ENCODE results near the gene CRYBA4.
A peak's percentile ranks its signal among the peaks of the same experiment; 100 is the strongest.

Gene CRYBA4

DNA sequence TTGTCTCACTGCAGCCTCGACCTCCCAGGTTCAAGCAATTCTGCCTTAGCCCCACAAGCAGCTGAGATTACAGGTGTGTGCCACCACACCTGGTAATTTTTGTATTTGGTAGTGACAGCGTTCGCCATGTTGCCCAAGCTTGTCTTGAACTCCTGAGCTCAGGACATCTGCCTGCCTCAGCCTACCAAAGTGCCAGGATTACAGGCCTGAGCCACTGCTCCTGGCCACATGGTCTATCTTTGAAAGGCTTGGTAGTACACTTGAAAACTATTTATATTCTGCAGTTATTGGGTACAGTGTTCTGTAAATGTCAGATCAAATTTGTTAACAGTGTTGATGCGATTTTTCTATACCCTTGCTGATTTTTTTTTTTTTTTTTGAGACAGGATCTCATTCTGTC is 9.5 kb downstream of the CRYBA4 start:
- no peak for DNase-seq

DNA sequence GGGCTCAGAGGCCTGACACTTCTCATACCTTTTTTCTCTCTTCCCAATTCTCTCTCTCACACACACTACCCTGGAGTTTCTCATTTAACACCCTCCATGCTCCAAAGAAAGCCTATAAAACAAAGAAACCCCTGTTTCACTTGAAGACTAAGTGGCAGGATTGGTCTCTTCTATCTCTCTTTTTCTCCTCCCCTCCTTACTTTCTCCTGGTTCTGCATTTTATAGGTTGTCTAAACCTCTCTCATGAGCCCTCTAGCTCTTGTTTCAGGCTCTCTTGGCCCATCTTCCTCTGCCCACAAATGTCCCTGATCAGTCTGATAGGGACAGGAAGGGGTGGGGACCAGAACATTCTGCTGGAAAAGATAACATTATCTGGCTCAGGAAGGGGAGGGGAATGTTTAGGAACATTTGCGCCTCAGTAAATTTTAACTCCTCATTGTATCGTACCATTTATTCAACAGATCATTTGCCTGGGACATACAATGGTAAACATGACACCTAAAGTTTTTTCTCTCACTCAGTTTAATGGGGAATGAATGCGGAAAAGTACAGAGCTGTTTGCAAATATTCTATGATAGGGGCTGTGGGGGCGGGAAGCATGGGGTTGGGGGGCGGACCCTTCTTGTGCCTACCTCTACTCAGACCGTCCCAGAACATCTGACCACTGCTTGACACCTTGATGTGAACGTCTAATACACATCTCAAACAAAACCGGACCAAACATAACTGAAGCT is 10.8 kb downstream of the CRYBA4 start:
- DNase-seq = no peak

DNA sequence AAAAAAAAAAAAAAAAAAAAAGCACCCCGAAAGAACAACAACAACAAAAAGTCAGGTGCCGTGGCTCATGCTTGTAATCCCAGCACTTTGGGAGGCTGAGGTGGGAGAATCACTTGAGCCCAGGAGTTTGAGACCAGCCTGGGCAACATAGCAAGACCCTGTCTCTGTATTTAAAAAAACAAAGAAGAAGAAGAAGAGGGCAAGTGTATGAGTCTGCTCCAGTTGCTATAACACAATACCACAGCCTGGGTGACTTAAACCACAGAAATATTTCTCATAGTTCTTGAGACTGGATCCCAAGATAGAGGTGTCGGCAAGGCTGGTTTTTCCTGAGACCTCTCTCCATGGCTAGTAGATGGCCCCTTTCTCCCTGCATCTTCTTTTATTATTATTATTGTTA is 12.4 kb downstream of the CRYBA4 start:
- no peak for DNase-seq

DNA sequence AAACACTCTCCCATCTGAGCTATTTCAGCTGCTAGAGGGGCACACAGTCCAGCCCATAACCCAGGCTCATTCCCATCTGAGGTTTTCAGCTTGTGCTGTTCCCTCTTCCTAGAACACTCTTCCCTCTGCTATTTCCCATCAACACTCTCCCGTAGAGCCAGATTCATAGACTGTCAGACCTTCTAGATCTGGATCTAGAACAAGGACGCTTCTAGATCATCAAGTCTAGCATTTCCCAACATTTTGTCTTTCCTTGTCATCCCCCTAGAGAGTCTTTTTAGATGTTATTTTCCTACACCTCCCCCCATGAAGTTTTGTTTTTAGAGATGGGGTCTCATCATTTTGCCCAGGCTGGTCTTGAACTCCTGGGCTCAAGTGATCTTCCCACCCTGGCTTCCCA is 13.4 kb downstream of the CRYBA4 start:
- no peak for DNase-seq

DNA sequence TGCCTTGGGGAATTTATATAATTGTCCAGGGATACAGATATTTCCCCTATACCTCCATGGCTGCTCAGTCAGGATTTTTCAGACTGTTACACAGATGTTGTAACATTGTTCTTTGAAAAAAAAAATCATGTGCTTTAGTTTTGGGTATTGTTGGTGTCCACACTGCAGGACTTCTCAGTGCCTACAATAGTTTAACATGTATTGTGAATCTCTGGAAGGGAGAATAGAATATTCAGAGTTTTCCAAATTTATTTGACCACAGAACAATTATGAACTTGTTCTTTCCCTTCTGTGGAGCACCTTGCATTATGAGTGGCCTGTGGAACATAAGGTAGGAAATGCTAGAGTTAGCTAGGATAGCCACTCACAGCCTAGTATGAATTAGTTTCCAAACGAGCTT is 14.5 kb downstream of the CRYBA4 start:
- no peak for DNase-seq

DNA sequence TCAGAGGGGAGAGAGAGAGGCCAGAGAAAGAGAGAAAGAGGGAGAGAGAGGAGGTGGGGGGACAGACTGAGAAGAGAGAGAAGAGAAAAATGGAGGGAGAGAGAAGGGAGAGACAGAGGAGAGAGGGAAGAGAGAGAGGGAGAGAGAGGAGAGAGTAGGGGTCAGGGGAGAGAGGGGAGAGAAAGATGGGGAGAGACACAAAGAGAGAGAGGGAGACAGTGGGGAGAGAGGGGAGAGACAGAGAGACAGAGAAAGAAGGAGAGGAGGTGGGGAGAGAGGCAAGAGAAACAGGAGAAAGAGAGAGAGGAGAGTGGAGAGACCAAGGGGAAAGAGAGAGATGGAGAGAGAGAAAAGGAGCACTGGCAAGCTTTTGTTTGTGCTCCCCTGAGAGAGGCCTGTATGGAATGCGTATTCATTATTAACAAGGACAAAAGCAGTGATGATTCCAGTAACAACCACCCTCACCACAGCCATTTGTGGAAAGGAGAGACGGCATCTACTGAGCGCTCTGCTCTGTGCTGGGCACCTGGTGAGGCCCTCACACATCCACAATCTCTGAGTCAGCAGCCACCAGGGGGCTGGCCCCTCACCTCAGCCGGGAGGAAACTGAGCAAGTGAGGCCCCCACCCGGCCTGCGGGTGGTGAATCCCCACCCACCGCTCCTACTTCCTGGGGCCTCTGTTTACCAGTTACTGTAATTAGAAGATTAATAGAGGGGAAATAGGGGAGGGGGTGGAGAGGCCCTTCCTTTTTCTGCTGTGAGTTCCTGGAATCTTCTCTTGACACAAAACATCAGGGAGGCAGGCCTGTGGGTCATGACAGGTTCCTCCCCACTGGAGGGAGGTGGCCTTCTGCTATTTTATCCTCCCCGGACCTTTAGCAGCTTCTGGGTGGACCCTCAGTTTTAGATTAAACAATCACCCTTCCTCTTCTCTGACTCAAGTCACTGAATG is 21.0 kb downstream of the CRYBA4 start:
- peak; percentile 80 for DNase-seq

DNA sequence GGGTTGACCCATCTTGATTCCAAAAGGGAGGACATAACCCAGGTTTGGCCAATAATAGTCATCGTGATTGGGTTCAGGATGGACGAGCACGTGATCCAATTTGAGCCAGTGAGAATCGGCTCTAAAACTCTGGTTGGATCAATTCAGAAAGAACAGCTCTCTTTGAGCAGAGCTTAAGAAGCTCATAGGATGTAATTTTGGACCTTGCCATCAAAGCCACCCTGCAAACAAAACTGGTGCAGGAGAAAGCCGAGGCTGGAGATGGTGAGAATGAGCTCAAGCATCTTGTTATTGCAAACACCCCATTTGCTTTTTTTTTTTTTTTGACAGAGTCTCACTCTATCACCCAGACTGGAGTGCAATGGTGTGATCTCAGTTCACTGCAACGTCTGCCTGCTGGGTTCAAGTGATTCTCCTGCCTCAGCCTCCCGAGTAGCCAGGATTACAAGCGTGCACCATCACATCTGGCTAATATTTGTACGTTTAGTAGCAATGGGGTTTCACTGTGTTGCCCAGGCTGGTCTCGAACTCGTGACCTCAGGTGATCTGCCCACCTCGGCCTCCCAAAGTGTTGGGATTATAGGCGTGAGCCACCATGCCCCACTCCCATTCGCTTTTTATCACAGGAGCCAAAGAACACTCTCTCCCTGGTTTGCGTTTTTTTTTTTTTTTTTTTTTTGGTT is 21.8 kb downstream of the CRYBA4 start:
- DNase-seq = no peak

DNA sequence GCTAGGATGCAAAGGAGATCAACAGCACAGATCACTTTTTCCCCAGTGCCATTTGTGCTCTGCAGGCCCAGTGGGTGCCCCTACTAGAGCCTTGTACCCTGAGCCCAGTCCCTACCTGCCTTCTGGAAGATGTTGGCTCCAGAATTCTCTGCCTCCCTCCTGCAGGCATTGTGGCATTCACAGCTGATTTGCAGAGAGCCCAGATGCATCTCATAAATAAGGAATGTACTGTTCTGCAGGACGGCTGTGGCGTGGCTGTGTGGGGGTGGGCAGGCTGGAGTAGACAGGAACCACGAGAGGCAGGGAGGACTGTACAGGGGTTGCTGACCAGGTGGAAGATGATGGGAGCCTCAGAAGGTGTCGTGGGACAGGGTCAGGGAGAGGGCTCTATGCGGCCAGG is 24.4 kb downstream of the CRYBA4 start:
- no peak for DNase-seq

DNA sequence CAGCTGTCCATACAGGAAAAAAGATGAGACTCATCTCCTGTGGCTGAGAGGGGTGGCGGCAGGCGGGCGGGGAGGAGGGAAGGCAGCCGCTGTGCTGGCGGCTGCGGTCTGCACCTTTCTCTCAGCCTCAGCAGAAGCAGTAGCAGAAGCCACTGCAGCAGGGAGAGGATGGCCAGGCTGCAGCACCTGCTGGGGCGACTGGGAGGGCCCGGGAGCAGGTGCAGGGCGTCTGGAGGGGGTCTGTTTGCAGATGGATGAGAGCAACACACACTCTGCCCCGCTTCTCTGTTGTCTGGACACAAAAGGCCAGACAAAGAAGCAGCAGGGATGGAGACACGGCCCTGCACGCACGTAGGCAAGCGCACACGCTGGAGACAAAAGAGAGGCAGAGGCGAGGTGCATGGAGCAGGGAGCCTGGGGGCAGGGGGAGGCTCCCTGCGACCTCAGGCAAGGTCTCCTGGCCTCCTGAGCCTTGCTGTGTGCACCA is 26.3 kb downstream of the CRYBA4 start:
- DNase-seq = peak; percentile 24

DNA sequence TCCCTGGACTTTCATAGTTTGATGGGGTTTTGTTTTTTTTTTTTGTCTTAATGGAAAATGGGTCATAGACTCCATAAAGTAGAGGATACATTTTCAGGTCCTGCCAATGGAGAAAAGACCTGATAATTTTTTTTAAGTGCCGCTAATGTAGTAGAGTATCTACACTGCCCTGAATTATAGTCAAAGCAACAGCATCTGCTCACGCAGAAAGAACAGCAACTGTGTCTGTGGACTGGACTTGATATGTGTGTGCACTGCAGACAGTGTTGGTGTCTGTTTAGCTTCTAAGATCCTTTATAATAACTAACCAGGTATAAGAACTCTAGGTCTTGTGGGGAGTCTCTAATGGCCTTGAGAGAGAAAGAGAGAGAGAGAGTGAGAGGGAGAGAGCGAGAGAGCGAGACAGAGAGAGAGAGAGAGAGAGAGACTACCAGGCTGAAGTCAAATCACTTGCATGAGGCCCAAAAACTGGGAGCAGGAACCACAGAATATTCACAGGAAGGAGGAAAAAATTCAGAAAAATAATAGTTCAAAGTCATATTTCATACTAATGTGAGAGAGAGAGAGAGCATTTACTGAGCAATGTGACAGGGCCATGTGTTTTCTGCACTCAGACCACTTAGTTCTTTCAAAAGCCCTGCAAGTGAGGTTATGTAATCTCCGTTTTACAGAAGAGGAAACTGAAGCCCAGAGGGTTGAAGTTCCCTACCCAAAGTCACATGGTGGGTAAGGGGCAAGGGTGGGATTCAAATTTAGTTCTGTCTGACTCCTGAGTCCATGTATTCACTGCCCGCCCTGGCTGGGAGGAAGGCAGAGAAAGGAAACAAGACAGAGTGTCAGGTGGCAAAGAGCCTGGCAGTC is 27.0 kb downstream of the CRYBA4 start:
- DNase-seq = no peak

DNA sequence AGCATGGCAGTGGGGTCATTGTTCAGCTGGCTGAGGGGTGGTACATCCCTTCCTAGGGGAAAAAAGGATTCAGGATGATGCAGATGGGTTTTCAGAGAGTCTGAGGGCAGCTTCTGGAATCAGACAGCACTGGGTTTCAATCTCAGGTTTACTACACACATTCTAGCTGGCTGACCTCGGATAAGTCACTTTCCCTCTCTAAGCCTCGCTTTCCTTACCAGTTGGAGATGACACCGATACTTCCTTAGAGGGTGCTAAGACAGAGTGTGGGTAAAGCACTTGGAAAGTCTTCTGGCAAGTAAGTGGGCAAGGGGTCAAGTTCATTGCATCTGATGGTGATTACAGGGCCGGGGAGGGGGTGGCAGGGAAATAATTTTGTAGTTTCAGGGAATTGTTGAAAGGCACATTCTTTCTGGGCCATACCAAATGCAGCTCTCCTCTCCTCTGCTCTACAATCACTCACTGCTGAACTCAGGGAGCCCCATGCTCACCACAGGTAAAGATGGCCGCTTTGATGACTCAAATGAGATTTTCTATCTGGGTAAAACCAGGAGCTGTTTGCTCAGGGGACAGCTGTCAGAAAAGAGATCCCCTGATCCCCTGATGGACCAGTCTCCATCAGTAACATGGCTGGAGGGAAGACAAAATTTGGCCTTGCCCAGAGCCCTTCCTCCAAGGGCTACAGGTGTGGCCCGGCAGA is 29.1 kb downstream of the CRYBA4 start:
- DNase-seq = no peak

DNA sequence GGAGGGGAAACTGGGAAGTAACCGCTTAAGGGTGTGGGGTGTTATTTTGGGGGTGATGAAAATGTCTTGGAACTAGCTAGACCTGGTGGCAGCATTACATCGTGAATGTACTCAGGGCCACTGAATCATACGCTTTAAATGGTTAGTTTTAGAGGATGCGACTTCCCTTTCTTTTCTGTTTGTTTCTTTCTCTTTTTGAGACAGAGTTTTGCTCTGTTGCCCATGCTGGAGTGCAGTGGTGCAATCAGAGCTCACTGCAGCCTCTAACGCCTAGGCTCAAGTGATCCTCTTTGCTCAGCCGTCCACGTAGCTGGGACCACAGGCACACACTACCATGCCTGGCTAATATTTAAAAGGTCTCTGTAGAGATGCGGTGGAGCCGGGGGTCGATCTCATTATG is 30.1 kb downstream of the CRYBA4 start:
- DNase-seq = no peak

DNA sequence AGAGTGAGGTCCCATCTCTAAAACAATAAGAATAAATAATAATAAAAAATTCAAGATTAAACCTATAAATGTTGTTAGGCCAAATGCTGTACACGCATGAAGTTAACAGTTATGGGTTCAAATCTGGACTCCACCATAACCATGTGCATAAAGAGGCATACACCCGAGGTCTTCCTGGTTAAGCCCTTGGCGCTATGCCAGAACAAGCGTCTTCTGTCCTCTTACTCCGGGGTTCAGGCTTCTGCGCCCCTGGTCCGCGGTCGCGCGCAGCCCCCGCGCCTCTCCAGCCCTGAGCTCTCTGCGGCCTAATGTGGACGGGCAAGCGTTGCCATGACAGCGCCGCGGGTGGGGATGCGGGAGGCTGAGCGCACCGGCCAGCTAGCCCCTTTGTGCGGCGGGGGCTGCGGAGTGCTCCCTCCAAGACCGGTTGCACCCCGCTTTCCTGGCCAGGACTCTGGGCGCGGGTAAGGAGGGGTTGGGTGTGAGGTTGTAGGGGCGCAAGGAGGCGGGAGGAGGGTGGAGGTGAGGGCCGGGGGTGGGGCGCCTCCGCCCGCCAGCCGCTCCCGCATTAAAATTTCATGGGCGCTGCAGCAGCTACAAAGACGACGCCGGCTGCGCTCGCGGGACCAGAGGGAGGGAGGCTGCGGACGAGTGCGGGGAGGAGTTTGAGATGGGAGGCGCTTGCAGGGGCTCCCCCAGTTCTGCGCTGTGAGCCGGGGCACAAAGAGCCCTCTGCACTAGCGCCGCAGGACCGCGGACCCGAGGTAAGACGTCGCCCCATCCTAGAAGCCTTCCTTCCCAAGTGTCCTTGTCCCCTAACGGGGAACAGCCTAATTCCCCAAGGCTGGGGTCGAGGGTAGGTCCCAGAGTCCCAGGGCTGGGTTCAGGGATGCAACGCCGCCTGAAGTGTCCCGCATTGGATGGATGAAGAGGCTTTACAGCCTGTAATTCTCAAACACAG is 35.4 kb downstream of the CRYBA4 start, which contains the start of gene MIAT:
Gene MIAT, plus strand, starts transcription at position 698 of the 961 bp plus-strand sequence.
- DNase-seq = no peak

DNA sequence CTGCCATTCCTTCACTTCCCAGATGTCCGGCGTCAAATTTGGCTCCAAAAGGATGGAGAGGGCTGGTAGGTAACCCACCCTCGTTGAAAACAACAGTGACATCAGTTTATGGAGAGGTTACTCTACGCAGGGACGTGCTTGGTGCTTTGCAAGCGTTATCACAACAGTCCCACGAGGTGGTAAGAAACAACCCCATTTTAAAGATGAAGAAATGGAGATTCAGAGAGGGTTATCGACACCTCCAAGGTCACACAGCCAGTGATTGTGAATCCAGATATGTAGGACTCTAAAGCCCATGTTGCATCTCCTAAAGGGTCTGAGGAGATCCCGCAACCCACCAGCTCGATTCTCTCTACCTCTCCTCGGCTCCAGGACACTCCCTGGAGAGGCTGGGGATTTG is 36.4 kb downstream of the CRYBA4 start:
- no peak for DNase-seq

DNA sequence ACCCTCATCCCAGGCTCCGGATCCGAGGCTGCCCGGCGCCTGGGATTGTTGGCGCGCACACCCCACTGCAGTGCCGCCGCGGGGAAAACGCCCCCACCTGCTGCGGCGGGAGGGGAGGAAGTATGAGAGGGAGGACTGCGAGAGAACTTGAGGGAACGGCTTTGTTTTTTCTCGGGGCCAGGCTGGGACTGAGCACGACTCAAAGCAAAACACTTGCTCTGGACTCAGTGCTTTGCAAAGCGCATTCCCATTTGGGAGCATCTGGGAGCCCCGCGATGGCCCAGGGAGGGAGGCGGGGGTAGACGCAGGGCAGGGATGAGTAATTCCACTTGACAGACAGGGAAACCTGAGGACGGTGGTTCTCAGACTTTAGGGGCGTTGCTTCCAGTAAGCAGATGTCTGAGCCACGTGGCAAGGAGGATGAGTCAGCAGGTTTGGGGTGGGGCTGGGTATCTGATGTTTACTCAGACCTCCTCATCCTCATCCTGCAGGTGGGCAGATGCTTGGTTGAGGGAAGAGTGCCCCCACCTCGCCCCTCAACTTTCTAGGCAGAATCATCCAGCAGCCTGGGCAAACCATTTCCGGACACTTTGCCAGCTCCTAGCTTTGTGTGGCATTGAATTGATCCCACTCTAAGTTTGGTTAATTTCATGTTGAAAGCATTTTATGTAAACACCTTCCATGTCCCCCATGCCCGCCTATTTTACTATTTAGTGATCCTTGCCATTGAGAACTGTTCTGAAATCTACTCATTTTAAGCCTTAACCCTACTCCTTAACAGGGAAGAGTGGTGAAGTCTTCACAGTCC is 37.1 kb downstream of the CRYBA4 start:
- DNase-seq = peak; percentile 77

DNA sequence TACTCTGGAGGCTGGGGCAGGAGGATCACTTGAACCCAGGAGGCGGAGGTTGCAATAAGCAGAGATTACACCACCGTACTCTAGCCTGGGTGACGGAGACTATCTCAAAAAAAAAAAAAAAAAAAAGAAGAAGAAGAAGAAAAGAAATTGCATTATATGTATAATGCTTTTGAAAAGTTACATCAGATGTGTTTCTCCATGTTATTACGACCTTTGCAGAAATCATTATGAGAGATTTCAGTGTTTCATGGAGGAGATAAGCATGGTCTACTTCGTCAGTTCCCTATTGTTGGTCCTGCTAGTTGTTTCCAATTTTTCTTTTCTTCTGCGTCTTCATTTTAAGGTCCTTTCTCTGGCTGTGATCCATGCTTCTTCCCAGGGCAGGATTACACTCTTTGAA is 38.6 kb downstream of the CRYBA4 start:
- no peak for DNase-seq

DNA sequence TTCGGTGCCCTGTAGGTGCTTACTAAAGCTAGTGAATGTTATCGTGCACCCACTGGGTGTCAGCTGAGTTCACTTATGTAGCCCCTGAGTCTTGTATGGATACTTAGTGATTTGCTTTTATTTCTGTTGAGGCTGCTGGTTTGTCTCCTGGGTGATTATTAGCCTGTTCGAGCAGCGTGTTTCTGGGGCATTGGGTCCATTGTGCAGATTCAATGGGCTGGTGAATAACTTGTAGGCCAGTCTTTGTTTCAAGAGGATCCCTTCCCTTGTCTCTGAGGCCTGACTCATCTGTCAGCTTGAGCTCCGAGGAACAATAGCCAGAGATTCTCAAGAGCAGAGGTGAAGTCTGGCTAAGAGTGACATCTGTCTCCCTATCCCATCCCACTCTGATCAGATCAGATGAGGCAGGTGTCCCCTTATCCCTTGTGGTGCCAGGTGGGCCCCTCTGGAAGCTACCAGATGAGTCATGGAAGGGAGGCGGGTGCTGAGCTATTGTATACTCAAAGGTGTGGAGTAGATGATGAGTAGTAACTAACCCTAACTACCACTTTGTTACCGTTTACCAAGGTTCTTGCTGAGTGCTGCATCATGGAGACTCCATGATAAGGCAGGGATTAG is 39.3 kb downstream of the CRYBA4 start:
- DNase-seq = no peak

DNA sequence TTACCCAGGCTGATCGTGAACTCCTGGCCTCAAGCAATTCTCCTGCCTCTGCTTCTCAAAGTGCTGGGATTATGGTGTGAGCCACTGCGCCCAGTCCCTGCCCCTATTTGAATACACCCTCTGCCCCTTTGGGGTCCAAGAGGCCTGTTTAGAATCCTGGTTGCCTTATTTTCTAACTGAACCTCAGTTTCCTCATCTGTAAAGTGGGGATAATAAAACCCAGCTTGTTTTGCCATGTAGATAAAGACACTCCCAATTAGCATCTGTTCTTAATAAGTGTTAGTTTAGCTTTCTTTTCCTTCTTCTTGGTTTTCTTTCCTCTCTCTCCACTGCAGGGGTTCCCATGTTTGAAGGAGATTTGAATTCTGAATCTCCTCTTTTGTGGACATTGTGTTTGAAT is 40.4 kb downstream of the CRYBA4 start:
- no peak for DNase-seq

DNA sequence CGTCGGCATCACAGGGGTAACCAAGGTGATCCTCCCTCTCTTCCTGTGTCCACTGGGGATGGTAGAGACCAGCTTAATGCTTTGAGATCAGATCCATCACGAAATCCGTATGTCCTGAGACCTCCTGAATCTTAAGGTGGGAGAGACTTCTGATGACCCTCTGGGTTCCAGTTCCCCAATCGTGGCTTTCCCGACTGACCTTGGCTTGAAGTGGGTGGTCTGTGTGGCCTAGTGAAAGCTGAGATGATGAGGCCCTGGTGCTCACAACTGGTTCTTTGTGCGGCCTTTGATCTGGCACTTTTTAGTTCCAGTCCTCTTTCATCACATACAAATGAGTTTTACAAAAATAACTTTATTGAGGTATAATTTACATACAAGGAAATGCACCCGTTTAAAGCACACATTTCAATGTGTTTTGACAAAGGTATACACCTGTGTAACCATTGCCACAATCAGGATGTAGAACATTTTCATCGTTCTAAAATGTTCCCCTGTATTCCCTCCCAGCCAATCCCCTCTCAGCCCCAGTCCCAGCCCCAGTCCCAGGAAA is 41.7 kb downstream of the CRYBA4 start:
- DNase-seq = no peak
